Psoas muscle (tissue), 8 donors: ENCODE data around the gene ZNF607. TPM values are rescaled to one million over a fixed set of nuclear protein-coding genes. Genes with fewer than 3 reads are reported as not detected.

ENCODE experiments used
- ATAC-seq, 4 donors: fragments of 200-7000 bp; cut with Tn5 transposase; one replicate each; pipeline ENCODE4 v1.9.1; 2020; ENCODE audit warnings: moderate library complexity in 3 of 4, mild to moderate bottlenecking in 2 of 4
- DNase-seq, 2 donors: peaks; one replicate each; pipeline ENCODE4 v3.0.0-alpha.2; 2020
- H3K27ac ChIP-seq: fragments of 200-600 bp; one replicate; pipeline ENCODE4 v1.8.0; 2022
- H3K27me3 ChIP-seq, 3 donors: fragments of 200-600 bp in 1 of 3; one replicate each; pipeline versions ENCODE4 v1.6.1 to v1.8.0; 2013 to 2022; ENCODE audit warnings: low read length in 2 of 3, mild to moderate bottlenecking in 2 of 3, moderate library complexity in 1 of 3; ENCODE audit not compliant: insufficient read depth in 3 of 3
- H3K36me3 ChIP-seq, 2 donors: fragments of 200-600 bp in 1 of 2; one replicate each; pipeline versions ENCODE4 v1.6.1 to v1.8.0; 2013 to 2022; ENCODE audit warnings: low read depth in 1 of 2, mild to moderate bottlenecking in 1 of 2, moderate library complexity in 1 of 2; ENCODE audit not compliant: insufficient read depth in 1 of 2
- H3K4me1 ChIP-seq: fragments of 200-600 bp; one replicate; pipeline ENCODE4 v1.8.0; 2022
- H3K4me3 ChIP-seq: fragments of 200-600 bp; one replicate; pipeline ENCODE4 v1.8.0; 2022; ENCODE audit warnings: mild to moderate bottlenecking
- H3K9me3 ChIP-seq: fragments of 200-600 bp; one replicate; pipeline ENCODE4 v1.8.0; 2022
- WGBS, 3 donors: extraction: QIAGEN DNeasy Blood & Tissue Kit; methylation state at CpG; one replicate each; pipeline versions ENCODE4 v1.1.6 to v1.1.7; 2013; 5-methylcytosine and 5-hydroxymethylcytosine counted together
- intact Hi-C, 2 donors: fragments of 100-400 bp; cut with DNase I; formaldehyde crosslinking; loops; one replicate each; pipeline versions ENCODE4 v1.11.0 to v1.14.2; 2022
- polyA plus RNA-seq, 3 donors: library from polyadenylated mRNA; stranded (reverse); fragments of 200-250 nt; gene quantifications; one replicate each; pipeline ENCODE4 v1.2.3, GENCODE V29; 2013
- total RNA-seq, 4 donors: library from RNA; stranded (reverse); fragmentation: NEBNext Ultra II Directional in 2 of 4; extraction: Animal tissue kit (Norgen Biotek cat#: 25700) in 2 of 4; gene quantifications; one replicate each; pipeline versions ENCODE4 v1.2.1 to v1.2.4, GENCODE V29; 2021 to 2023
- TF ChIP-seq, protein P1 (sequence below): fragments of 200-600 bp; IDR thresholded peaks from one replicate; pipeline ENCODE4 v1.8.0; 2022; ENCODE audit warnings: antibody characterized with exemption
- donor health status: healthy with polysubstance abuse.
- donor health status: DM: no; HTN: no; CAD: no; lungs with moderate emphysema.
- donor health status: Bipolar disorder and iron deficiency.
- donor health status: healthy.
- donor health status: DM: yes; HTN: yes; CAD: no.
- donor health status: DM: no; HTN: no; CAD: no.
- donor health status: DM: no; HTN: no; CAD: no.
- donor health status: DM: yes; HTN: yes; CAD: no.

The ZNF607 gene
- total and polyA plus RNA-seq, 7 donors: 1.2 to 5.8 (median 1.5) TPM

DNA sequence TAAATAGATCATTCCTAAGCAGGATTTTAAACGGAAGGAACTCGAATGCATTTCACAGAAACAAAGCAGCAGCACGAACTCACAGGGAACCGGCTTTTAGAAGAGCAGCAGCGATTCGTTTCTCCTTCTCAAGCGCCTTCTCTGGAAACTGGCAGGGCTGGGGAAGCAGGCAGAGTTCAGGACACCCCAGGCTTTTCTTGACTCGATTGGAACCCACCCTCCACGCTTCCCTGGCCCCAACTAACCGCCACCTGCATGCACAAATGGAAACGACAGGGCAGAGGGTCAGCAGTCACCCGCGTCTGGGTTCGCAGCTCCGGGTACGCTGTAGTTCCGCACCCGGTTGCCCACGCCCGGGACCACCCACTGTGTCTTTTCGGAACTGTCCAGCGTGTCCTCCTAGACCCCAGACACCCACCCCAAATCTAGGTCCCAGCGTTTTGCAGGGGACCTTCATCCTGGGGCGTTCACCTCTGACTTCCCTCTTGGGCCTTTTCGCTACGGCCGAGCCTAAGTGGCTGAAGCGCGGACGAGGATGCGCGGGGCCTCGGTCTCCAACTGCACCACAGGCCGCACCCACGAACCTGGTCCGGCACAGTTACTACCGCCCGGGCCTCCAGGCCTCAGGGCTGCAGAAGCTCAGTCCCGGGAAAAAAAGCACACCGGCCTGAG is 64.8 kb downstream of the ZNF607 start:
- peak; percentile 43 to 53 (median 48) for ATAC-seq
- Histone ChIP-seq H3K36me3 (peaks cover 0 to under 1% of the 10 kb centered on the region in 2 donors), H3K27me3 (no peaks in the 10 kb centered on the region), H3K4me1 (peaks cover 15% of the 10 kb centered on the region), H3K27ac (peak overlapping the region; percentile 90), H3K4me3 (peak overlapping the region; percentile 75), H3K9me3 (no peaks in the 10 kb centered on the region)
- peak; percentile 18 to 53 for DNase-seq
- WGBS, 3 donors: 0 to 1% (median 0%) methylated on average over 39 to 40 of the region's 40 CpGs
- TF ChIP-seq, protein P1, sequence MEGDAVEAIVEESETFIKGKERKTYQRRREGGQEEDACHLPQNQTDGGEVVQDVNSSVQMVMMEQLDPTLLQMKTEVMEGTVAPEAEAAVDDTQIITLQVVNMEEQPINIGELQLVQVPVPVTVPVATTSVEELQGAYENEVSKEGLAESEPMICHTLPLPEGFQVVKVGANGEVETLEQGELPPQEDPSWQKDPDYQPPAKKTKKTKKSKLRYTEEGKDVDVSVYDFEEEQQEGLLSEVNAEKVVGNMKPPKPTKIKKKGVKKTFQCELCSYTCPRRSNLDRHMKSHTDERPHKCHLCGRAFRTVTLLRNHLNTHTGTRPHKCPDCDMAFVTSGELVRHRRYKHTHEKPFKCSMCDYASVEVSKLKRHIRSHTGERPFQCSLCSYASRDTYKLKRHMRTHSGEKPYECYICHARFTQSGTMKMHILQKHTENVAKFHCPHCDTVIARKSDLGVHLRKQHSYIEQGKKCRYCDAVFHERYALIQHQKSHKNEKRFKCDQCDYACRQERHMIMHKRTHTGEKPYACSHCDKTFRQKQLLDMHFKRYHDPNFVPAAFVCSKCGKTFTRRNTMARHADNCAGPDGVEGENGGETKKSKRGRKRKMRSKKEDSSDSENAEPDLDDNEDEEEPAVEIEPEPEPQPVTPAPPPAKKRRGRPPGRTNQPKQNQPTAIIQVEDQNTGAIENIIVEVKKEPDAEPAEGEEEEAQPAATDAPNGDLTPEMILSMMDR: no peak
- intact Hi-C loops: loop anchor here (5.0 to 10.0 kb wide), 4 partner anchors 38 to 187 kb away; partner anchors contain the start of genes ZNF540 (in 2 of the 2), ZNF571 (in 2 of the 2), ZNF569 (in 1 of the 2) and ZNF570 (in 1 of the 2)

DNA sequence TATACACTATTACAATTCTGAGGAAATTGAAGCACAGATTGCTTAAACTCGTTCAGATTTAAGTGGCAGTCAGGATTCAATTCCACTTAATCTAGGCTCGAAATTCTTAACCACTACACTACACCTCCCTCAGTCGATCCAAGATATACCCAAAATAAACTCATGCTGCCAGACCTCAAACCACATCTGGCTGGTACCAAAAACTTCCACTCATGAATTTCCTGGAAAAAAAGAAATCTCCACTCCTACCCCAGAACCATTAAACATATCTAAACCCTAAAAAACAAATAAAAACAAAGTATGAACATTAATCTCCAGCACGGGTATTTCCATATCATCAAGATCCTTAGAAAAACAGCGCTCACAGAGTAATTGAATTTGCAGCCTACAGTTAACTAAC is 65.4 kb downstream of the ZNF607 start:
- intact Hi-C loops: loop anchor here in 1 of 2 donors (10.0 kb wide), 1 partner anchor 59 kb away; the partner anchor contains the start of genes ZNF540 and ZNF571

More for the DNA sequence above, 65.4 kb downstream of the ZNF607 start:
- ATAC-seq (no peak), DNase-seq (no peak)
- no peaks in the 10 kb centered on the region for H3K27me3 ChIP-seq
- H3K4me3 ChIP-seq: peak overlapping the region; percentile 75
- H3K27ac ChIP-seq: peak overlapping the region; percentile 90
- peaks cover 0 to 7% of the 10 kb centered on the region in 2 donors for H3K36me3 ChIP-seq
- TF ChIP-seq, protein P1: no peak
- H3K4me1 ChIP-seq: peaks cover 15% of the 10 kb centered on the region
- WGBS, 3 donors: 4 to 5% (median 4%) methylated on average over 5 of the region's 5 CpGs
- no peaks in the 10 kb centered on the region for H3K9me3 ChIP-seq

Other genes starting within 250 kb of the ZNF607 start
- 1 to 10 TPM; 1.3 to 2.9 (median 1.8) TPM for gene ZNF793, start 212.8 kb downstream of the ZNF607 start, total RNA-seq
- gene ZNF793, start 212.8 kb downstream of the ZNF607 start, polyA plus RNA-seq: 1 to 10 TPM in 2 of 3 donors, under 1 TPM in 1; 0.96 to 1.1 (median 1.1) TPM
- 1 to 10 TPM; 1.3 to 2.4 (median 1.8) TPM for gene ZNF571, start 125.0 kb downstream of the ZNF607 start, total RNA-seq
- 1 to 10 TPM in 2 of 3 donors, under 1 TPM in 1; 0.96 to 3.7 (median 1.2) TPM for gene ZNF571, start 125.0 kb downstream of the ZNF607 start, polyA plus RNA-seq
- 1 to 10 TPM in 3 of 4 donors, under 1 TPM in 1; 0.27 to 4.9 (median 1.4) TPM for gene ZNF540, start 124.9 kb downstream of the ZNF607 start, total RNA-seq
- 1 to 10 TPM in 1 of 3 donors, under 1 TPM in 2; 0.65 to 3.6 (median 0.83) TPM for gene ZNF540, start 124.9 kb downstream of the ZNF607 start, polyA plus RNA-seq
- gene ZFP30, start 64.3 kb downstream of the ZNF607 start, total RNA-seq: 1 to 10 TPM; 3.2 to 6.8 (median 5.1) TPM
- gene ZFP30, start 64.3 kb downstream of the ZNF607 start, polyA plus RNA-seq: 1 to 10 TPM; 1.0 to 5.6 (median 1.6) TPM
- 1 to 10 TPM; 4.1 to 9.7 (median 6.5) TPM for gene ZNF573, start 59.8 kb upstream of the ZNF607 start, total RNA-seq
- gene ZNF573, start 59.8 kb upstream of the ZNF607 start, polyA plus RNA-seq: 1 to 10 TPM in 2 of 3 donors, under 1 TPM in 1; 0.81 to 9.2 (median 1.1) TPM
- not detected for gene WDR87, start 186.8 kb upstream of the ZNF607 start, total RNA-seq
- gene WDR87, start 186.8 kb upstream of the ZNF607 start, polyA plus RNA-seq: under 1 TPM in 1 of 3 donors, not detected in 2; under 0.01 TPM
- 10 to 100 TPM in 2 of 4 donors, 1 to 10 TPM in 2; 6.1 to 28.2 (median 10.3) TPM for gene SIPA1L3, start 187.4 kb upstream of the ZNF607 start, total RNA-seq
- gene SIPA1L3, start 187.4 kb upstream of the ZNF607 start, polyA plus RNA-seq: 1 to 10 TPM; 2.9 to 9.1 (median 4.5) TPM